ENCODE results near the gene MARCHF6.
"Not testable (repeated sequence)": the region's sequence is repeated elsewhere in the genome, so short reads cannot be mapped to it uniquely, and the experiment has no call there.

Gene MARCHF6

DNA sequence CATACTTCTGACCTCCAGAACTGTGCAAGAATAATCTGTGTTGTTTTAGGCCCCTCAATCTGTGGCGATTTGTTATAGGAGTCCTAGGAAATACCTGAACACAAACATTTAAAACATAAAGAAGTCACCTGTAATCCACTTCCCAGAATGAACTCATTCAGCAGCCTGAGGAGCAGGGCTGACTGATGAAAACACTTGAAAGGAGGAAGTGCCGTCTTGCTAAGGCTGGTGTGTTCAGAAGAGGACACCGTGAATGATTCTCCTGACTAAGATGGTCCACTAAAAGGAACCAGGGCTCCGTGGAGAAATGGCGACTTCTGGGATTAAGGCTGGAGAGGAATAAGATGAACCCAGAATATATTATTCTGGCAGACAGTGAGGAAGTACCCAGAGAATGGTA is 18.7 kb upstream of the MARCHF6 start:
- Mint-ChIP-seq H3K36me3 (no peaks in the 10 kb centered on the region), H3K4me3 (no peak overlapping the region), H3K9me3 (no peaks in the 10 kb centered on the region), H3K27ac (no peak overlapping the region), H3K27me3 (peaks cover 60% of the 10 kb centered on the region), H3K4me1 (peaks cover 10% of the 10 kb centered on the region)
- ATAC-seq, result no peak

DNA sequence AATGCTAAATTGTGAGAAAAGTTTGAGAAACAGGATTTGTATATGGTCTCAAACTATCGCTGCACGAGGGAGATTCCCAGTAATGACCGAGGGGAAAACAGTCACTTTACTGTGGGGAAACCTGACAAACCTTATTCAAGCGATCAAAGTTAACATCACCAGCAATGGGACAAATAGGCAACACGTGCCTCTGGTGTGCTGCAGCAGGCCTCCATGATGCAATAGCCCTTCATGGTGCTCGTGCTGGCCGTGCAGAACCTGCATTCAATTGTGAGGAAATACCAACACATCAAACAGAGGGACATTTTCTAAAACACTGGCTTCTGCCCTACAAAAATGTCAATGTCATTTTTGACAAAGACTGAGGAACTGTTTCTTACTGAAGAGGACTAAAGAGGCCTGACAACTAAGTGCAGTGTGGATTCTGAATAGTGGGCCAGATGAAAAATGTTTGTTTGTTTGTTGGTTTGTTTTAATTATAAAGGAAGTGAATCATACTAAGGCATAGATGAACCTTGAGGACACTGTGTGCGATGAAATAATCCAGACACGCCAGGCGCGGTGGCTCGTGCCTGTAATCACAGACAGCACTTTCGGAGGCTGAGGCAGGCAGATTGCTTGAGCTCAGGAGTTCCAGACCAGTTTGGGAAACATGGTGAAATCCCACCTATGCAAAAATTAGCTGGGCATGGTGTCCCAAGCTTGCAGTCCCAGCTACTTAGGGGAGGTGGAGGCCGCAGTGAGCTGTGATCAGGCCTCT is 17.6 kb upstream of the MARCHF6 start:
- Mint-ChIP-seq H3K27me3 (peaks cover 55% of the 10 kb centered on the region), H3K9me3 (no peaks in the 10 kb centered on the region), H3K27ac (no peak overlapping the region), H3K4me3 (no peak overlapping the region), H3K4me1 (peaks cover 10% of the 10 kb centered on the region), H3K36me3 (no peaks in the 10 kb centered on the region)
- ATAC-seq, result no peak

DNA sequence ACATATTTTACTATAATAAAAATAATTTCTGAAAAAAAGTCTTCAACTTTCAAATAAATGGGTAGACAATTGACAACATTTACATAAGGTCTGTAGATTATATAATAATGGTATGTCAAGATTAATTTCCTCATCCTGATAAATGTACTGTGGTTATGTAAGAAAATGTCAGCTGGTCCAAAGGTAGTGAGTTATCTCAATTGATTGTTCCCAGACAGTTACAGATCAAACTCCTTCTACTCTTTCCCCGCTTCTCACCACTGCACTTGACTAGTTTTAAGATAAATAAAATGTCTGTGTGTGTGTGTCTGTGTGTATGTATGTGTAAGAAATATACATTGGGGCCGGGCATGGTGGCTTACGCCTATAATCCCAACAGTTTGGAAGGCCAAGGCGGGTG is 16.4 kb upstream of the MARCHF6 start:
- Mint-ChIP-seq H3K4me3 (no peak overlapping the region), H3K27me3 (peaks cover 43% of the 10 kb centered on the region), H3K36me3 (no peaks in the 10 kb centered on the region), H3K27ac (no peak overlapping the region), H3K4me1 (peaks cover 10% of the 10 kb centered on the region), H3K9me3 (no peaks in the 10 kb centered on the region)
- no peak for ATAC-seq

- no peak overlapping the region for H3K4me3 Mint-ChIP-seq
- H3K9me3 Mint-ChIP-seq, result no peaks in the 10 kb centered on the region
- H3K27me3 Mint-ChIP-seq, result peaks cover 34% of the 10 kb centered on the region
- no peak for ATAC-seq
- no peak overlapping the region for H3K27ac Mint-ChIP-seq
- H3K36me3 Mint-ChIP-seq, result no peaks in the 10 kb centered on the region
- peaks cover 7% of the 10 kb centered on the region for H3K4me1 Mint-ChIP-seq
Observed at GRCh38 chr5:10337986-10338385, 15.5 kb upstream of the MARCHF6 start.

DNA sequence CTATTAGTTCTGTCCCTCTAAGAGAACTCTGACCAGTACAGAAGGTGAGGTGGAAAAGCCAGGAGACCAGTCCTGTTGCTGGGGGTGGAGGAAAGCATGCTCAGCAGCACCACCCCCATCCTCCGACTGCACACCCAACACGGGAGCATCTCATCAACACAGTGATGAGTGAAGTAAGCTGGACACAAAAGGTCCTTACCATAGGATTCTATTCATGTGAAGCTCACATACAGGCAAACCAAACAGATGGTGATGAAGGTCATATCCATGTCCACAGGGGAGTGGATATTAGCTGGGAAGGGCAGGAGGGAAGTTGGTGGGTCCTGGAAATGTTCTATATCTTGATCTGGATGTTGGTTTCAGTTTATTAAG is 14.8 kb upstream of the MARCHF6 start:
- no peak for ATAC-seq
- no peaks in the 10 kb centered on the region for H3K9me3 Mint-ChIP-seq
- H3K27ac Mint-ChIP-seq, result no peak overlapping the region
- H3K4me1 Mint-ChIP-seq, result peaks cover under 1% of the 10 kb centered on the region
- H3K4me3 Mint-ChIP-seq, result no peak overlapping the region
- peaks cover 27% of the 10 kb centered on the region for H3K27me3 Mint-ChIP-seq
- no peaks in the 10 kb centered on the region for H3K36me3 Mint-ChIP-seq

DNA sequence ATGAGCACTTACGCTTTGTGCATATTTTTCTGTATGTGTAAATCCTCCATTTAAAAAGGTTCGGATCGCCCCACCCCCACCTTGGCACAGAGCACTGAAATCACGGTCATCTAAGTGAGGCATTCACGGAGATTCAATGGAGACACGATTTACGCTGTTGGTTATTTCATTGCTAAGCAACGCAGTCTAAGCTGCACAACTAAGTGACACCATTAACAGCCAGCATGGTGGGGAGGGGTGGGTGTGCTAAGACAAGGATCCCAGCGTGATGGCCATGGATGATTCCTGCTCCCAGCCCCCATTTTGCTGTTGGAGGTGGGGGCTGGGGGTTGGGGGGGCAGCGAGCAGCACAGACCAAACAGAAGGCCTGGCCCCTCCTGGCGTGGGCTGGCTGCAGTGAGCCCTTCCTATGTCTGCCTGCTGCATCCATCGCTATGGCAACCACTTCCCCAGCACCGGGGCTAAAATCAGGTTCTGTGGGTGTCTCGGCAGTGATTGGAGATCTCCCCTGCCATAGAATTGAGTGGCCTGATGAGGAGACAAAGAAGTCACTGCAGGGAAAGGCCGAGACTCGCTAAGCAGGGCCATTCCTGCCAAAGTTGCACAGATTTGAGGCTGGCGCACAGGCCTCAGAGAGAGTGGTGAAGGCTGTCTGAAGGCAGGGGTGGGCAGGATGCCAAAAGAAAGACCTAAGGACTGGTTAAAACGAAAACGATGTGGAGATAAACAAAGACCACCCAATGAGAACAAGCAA is 14.3 kb upstream of the MARCHF6 start:
- peaks cover 23% of the 10 kb centered on the region for H3K27me3 Mint-ChIP-seq
- H3K27ac Mint-ChIP-seq, result no peak overlapping the region
- no peaks in the 10 kb centered on the region for H3K36me3 Mint-ChIP-seq
- H3K9me3 Mint-ChIP-seq, result no peaks in the 10 kb centered on the region
- H3K4me1 Mint-ChIP-seq, result no peaks in the 10 kb centered on the region
- H3K4me3 Mint-ChIP-seq, result no peak overlapping the region
- no peak for ATAC-seq

DNA sequence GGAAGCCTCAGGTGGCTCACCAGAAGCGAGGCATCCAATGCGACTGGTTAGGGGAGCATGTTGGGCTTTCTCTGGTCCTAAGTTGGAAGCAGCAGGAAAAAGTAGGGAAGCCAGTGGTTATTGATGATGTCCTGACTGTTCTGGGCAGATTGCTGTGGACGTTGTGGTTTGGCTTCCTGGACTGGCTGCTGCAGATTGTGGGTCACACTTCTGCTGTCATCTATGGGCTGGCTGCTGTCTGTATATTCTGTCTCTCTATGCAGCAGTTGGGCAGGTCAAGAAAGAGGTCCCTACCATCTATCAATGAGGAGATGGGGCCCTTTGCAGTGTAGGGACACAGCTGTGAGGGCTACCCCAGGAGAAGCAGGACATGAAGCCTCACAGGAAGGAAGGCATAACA is 13.5 kb upstream of the MARCHF6 start:
- ATAC-seq, result no peak
- no peaks in the 10 kb centered on the region for H3K4me1 Mint-ChIP-seq

GRCh38 chr5:10343486-10343885 is 10.0 kb upstream of the MARCHF6 start:
- H3K27me3 Mint-ChIP-seq, result no peaks in the 10 kb centered on the region
- H3K9me3 Mint-ChIP-seq, result no peaks in the 10 kb centered on the region
- H3K36me3 Mint-ChIP-seq, result no peaks in the 10 kb centered on the region
- no peak for ATAC-seq
- no peak overlapping the region for H3K4me3 Mint-ChIP-seq
- no peak overlapping the region for H3K27ac Mint-ChIP-seq
- no peaks in the 10 kb centered on the region for H3K4me1 Mint-ChIP-seq

More for the DNA sequence above, 13.5 kb upstream of the MARCHF6 start:
- no peak overlapping the region for H3K4me3 Mint-ChIP-seq
- peaks cover 16% of the 10 kb centered on the region for H3K27me3 Mint-ChIP-seq
- H3K27ac Mint-ChIP-seq, result no peak overlapping the region
- H3K9me3 Mint-ChIP-seq, result no peaks in the 10 kb centered on the region
- no peaks in the 10 kb centered on the region for H3K36me3 Mint-ChIP-seq

- H3K9me3 Mint-ChIP-seq, H3K27ac Mint-ChIP-seq, H3K4me3 Mint-ChIP-seq, H3K27me3 Mint-ChIP-seq, H3K36me3 Mint-ChIP-seq, H3K4me1 Mint-ChIP-seq, ATAC-seq: not testable (repeated sequence)
Observed at GRCh38 chr5:10344461-10345106, 8.9 kb upstream of the MARCHF6 start.

GRCh38 chr5:10348258-10348657 is 5.2 kb upstream of the MARCHF6 start:
- H3K36me3 Mint-ChIP-seq, result no peaks in the 10 kb centered on the region
- no peak overlapping the region for H3K4me3 Mint-ChIP-seq
- H3K9me3 Mint-ChIP-seq, result no peaks in the 10 kb centered on the region
- no peak overlapping the region for H3K27ac Mint-ChIP-seq
- ATAC-seq, result no peak
- peaks cover 7% of the 10 kb centered on the region for H3K4me1 Mint-ChIP-seq
- no peaks in the 10 kb centered on the region for H3K27me3 Mint-ChIP-seq

GRCh38 chr5:10351199-10351905 is 2.1 kb upstream of the MARCHF6 start:
- Mint-ChIP-seq H3K4me1 (peaks cover 13% of the 10 kb centered on the region), H3K27me3 (no peaks in the 10 kb centered on the region), H3K36me3 (no peaks in the 10 kb centered on the region), H3K27ac (peak overlapping the region; percentile 99), H3K4me3 (no peak overlapping the region), H3K9me3 (no peaks in the 10 kb centered on the region)
- ATAC-seq, result no peak

DNA sequence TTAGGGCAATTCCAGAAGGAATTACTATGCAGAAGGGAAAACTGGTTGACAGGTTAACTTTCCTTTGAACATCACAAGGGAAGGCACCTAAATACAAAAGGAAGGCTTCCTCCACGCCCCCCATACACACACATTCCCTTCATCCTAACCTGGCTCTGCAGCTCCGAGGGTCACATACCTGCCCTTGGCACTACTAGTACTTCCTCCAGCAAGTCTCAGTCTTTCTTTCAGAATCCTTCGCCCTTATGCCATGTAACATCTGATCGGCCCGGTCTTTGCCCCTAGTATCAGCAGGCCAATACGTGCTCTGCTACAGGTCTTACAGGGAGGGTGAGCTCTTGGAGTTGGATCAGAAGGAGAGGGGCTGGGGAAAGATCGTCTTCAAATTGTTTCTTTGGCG is 1.6 kb upstream of the MARCHF6 start:
- Mint-ChIP-seq H3K27me3 (no peaks in the 10 kb centered on the region), H3K9me3 (no peaks in the 10 kb centered on the region), H3K4me3 (peak overlapping the region; percentile 18), H3K27ac (peak overlapping the region; percentile 99), H3K4me1 (peaks cover 17% of the 10 kb centered on the region), H3K36me3 (no peaks in the 10 kb centered on the region)
- ATAC-seq, result no peak

- ATAC-seq, result peak; percentile 72
- peaks cover 22% of the 10 kb centered on the region for H3K4me1 Mint-ChIP-seq
Observed at GRCh38 chr5:10352430-10353240, 860 bp upstream of the MARCHF6 start.

GRCh38 chr5:10354048-10354872 is 765 bp downstream of the MARCHF6 start:
- Mint-ChIP-seq H3K27me3 (no peaks in the 10 kb centered on the region), H3K27ac (peak overlapping the region; percentile 99), H3K4me3 (peak overlapping the region; percentile 100), H3K36me3 (peaks cover 6% of the 10 kb centered on the region), H3K4me1 (peaks cover 30% of the 10 kb centered on the region), H3K9me3 (no peaks in the 10 kb centered on the region)
- peak; percentile 31 for ATAC-seq

More at GRCh38 chr5:10352430-10353240, 860 bp upstream of the MARCHF6 start:
- no peaks in the 10 kb centered on the region for H3K27me3 Mint-ChIP-seq
- H3K9me3 Mint-ChIP-seq, result no peaks in the 10 kb centered on the region
- peak overlapping the region; percentile 95 for H3K4me3 Mint-ChIP-seq
- H3K27ac Mint-ChIP-seq, result peak overlapping the region; percentile 99
- H3K36me3 Mint-ChIP-seq, result no peaks in the 10 kb centered on the region

Measured in stimulated activated memory B cell treated with anti-CD40 and anti-IgM and Interleukin-4, amounts not matched to agents 10 μg/mL and 1 μg/mL and 100 μg/mL, for 72 hours (primary cell).